ENCODE data around the gene TMEM196.
"Not testable (repeated sequence)": the region's sequence is repeated elsewhere in the genome, so short reads cannot be mapped to it uniquely, and the experiment has no call there.

Gene TMEM196

GRCh38 chr7:19705663-19706062, 67.8 kb downstream of the TMEM196 start:
- no peak for DNase-seq

- DNase-seq: no peak
Measured at GRCh38 chr7:19701471-19701870, 71.9 kb downstream of the TMEM196 start.

GRCh38 chr7:19700936-19701335, 72.5 kb downstream of the TMEM196 start:
- no peak for DNase-seq

- no peak for DNase-seq
Measured at GRCh38 chr7:19698331-19698730, 75.1 kb downstream of the TMEM196 start.

- no peak for DNase-seq
Measured at GRCh38 chr7:19696926-19697325, 76.5 kb downstream of the TMEM196 start.

GRCh38 chr7:19692111-19692828, 81.1 kb downstream of the TMEM196 start:
- DNase-seq: no peak

- DNase-seq: no peak
Measured at GRCh38 chr7:19690736-19691135, 82.7 kb downstream of the TMEM196 start.

GRCh38 chr7:19689130-19689529, 84.3 kb downstream of the TMEM196 start:
- DNase-seq: not testable (repeated sequence)

- DNase-seq: no peak
Measured at GRCh38 chr7:19681596-19681995, 91.8 kb downstream of the TMEM196 start.

GRCh38 chr7:19677180-19677579, 96.2 kb downstream of the TMEM196 start:
- DNase-seq: no peak

GRCh38 chr7:19675816-19676215, 97.6 kb downstream of the TMEM196 start:
- DNase-seq: no peak

GRCh38 chr7:19674266-19674960, 99.0 kb downstream of the TMEM196 start:
- no peak for DNase-seq

GRCh38 chr7:19670806-19671205, 102.6 kb downstream of the TMEM196 start:
- no peak for DNase-seq
